Adrenal gland (tissue), 12 donors: ENCODE measurements around the gene ACTR1B. TPM values are rescaled to one million over a fixed set of nuclear protein-coding genes. Genes with fewer than 3 reads are reported as not detected.

Experiments used
- DNase-seq, 7 donors: peaks; one replicate each; pipeline ENCODE4 v3.0.0-alpha.2; 2019 to 2020
- H3K27ac ChIP-seq, 5 donors: fragments of 200-600 bp; sonication (generic) in 4 of 5; 1 replicate in 3 of 5; 2 replicates in 2 of 5; pipeline versions ENCODE4 v1.5.1 to v1.8.0; 2016 to 2020; ENCODE audit warnings: mild to moderate bottlenecking in 1 of 5
- H3K27me3 ChIP-seq: fragments of 200-600 bp; 2 replicates; pipeline ENCODE4 v1.8.0; 2021
- H3K36me3 ChIP-seq, 2 donors: fragments of 200-600 bp; replicated peaks in 1 of 2; 1 replicate in 1 of 2; 2 replicates in 1 of 2; pipeline versions ENCODE4 v1.5.1 to v1.8.0; 2018 to 2022
- H3K4me1 ChIP-seq, 2 donors: fragments of 200-600 bp; replicated peaks in 1 of 2; 1 replicate in 1 of 2; 2 replicates in 1 of 2; pipeline versions ENCODE4 v1.5.1 to v1.8.0; 2018 to 2021
- H3K4me3 ChIP-seq, 4 donors: fragments of 200-600 bp; sonication (generic) in 3 of 4; one replicate each; pipeline ENCODE4 v1.5.1; 2016 to 2018
- H3K9me3 ChIP-seq, 3 donors: fragments of 200-600 bp; sonication (generic) in 1 of 3; replicated peaks in 1 of 3; 1 replicate in 2 of 3; 2 replicates in 1 of 3; pipeline versions ENCODE4 v1.5.1 to v1.8.0; 2016 to 2021
- CTCF ChIP-seq, 6 experiments: fragments of 450-650 bp in 4 of 6; fragments of 200-600 bp in 2 of 6; sonication (generic) in 1 of 6; IDR thresholded peaks; 1 replicate in 5 of 6; 2 replicates in 1 of 6; pipeline versions ENCODE4 v1.5.1 to v1.8.0; 2016 to 2021; ENCODE audit warnings: antibody characterized with exemption in 6 of 6, mild to moderate bottlenecking in 2 of 6, moderate library complexity in 1 of 6
- POLR2A ChIP-seq, 2 donors: fragments of 450-650 bp; IDR thresholded peaks; one replicate each; pipeline ENCODE4 v1.6.1; 2017; ENCODE audit warnings: antibody characterized with exemption in 2 of 2, mild to moderate bottlenecking in 2 of 2, moderate library complexity in 1 of 2
- WGBS, 4 donors: extraction: QIAGEN DNeasy Blood & Tissue Kit in 2 of 4; methylation state at CpG; one replicate each; pipeline versions ENCODE4 v1.1.5 to v1.1.7; 2013 to 2017; 5-methylcytosine and 5-hydroxymethylcytosine counted together
- intact Hi-C, 2 donors: fragments of 100-400 bp; cut with DNase I; formaldehyde crosslinking; loops; one replicate each; pipeline versions ENCODE4 v1.14.1 to v1.15.0; 2022 to 2023
- polyA plus RNA-seq, 3 donors: library from polyadenylated mRNA; stranded (reverse); fragments of 200-250 nt in 2 of 3; fragments of 350-450 nt in 1 of 3; fragmentation: Illumina TruSeq in 1 of 3; extraction: RNeasy Lipid Tissue Mini Kit (QIAGEN cat#74804) in 1 of 3; gene quantifications; one replicate each; pipeline ENCODE4 v1.2.3, GENCODE V29; 2013 to 2014
- total RNA-seq, 9 donors: library from RNA; depleted of rRNA in 4 of 9; stranded (reverse); fragments of >200 nt in 4 of 9; fragments of 120-200 nt in 1 of 9; fragmentation: NEBNext Ultra II Directional in 1 of 9; extraction: Animal tissue kit (Norgen Biotek cat#: 25700) in 1 of 9; gene quantifications; one replicate each; pipeline versions ENCODE4 v1.1.0 to v1.2.4, GENCODE V29; 2013 to 2023
- donor health status: healthy with polysubstance abuse.
- donor health status: Bipolar disorder and iron deficiency.
- donor health status: DM: yes; HTN: yes; CAD: no.
- donor health status: DM: no; HTN: no; CAD: no.
- donor health status: DM: no; HTN: no; CAD: no.
- donor health status: DM: yes; HTN: yes; CAD: no.

The ACTR1B gene
- total and polyA plus RNA-seq, 12 donors = 39.0 to 130 (median 95.7) TPM

- Histone ChIP-seq H3K36me3 (no peaks in the 10 kb centered on the region), H3K9me3 (no peaks in the 10 kb centered on the region), H3K27me3 (no peaks in the 10 kb centered on the region), H3K27ac (no peak overlapping the region), H3K4me1 (no peaks in the 10 kb centered on the region), H3K4me3 (peak overlapping the region in 1 of 4 donors; percentile 14)
- intact Hi-C loops = loop anchor here in 1 of 2 donors (10.0 kb wide), 1 partner anchor 103 kb away; no protein-coding TSS in a partner anchor
- TF ChIP-seq CTCF (IDR thresholded peaks at IDR 0.05) (peak; percentile 94 to 99 (median 98)), POLR2A (IDR thresholded peaks at IDR 0.05) (no peak)
- 22 to 25% (median 24%) methylated on average over 14 of the region's 14 CpGs for WGBS, 4 donors
- peak; percentile 84 to 97 (median 90) for DNase-seq
Observed at GRCh38 chr2:97697252-97698235, 33.7 kb upstream of the ACTR1B start.

- Histone ChIP-seq H3K27ac (no peak overlapping the region), H3K4me1 (no peaks in the 10 kb centered on the region), H3K9me3 (no peaks in the 10 kb centered on the region), H3K36me3 (no peaks in the 10 kb centered on the region), H3K27me3 (no peaks in the 10 kb centered on the region), H3K4me3 (no peak overlapping the region)
- no peak for DNase-seq
- WGBS, 4 donors = 88 to 99% (median 89%) methylated on average over 5 of the region's 5 CpGs
- TF ChIP-seq POLR2A (IDR thresholded peaks at IDR 0.05) (no peak), CTCF (IDR thresholded peaks at IDR 0.05) (no peak)
- intact Hi-C loops = loop anchor here in 1 of 2 donors (10.0 kb wide), 1 partner anchor 101 kb away; no protein-coding TSS in a partner anchor
Observed at GRCh38 chr2:97695744-97696143, 31.9 kb upstream of the ACTR1B start.

GRCh38 chr2:97693476-97693875, 29.6 kb upstream of the ACTR1B start:
- intact Hi-C loops = loop anchor here in 1 of 2 donors (10.0 kb wide), 1 partner anchor 99 kb away; no protein-coding TSS in a partner anchor
- H3K27me3 ChIP-seq = no peaks in the 10 kb centered on the region

More at GRCh38 chr2:97693476-97693875, 29.6 kb upstream of the ACTR1B start:
- DNase-seq = no peak
- no peaks in the 10 kb centered on the region for H3K4me1 ChIP-seq
- H3K9me3 ChIP-seq = no peaks in the 10 kb centered on the region
- H3K4me3 ChIP-seq = no peak overlapping the region
- no peak overlapping the region for H3K27ac ChIP-seq
- H3K36me3 ChIP-seq = no peaks in the 10 kb centered on the region
- TF ChIP-seq POLR2A (IDR thresholded peaks at IDR 0.05) (no peak), CTCF (IDR thresholded peaks at IDR 0.05) (no peak)
